A549 (cell line): ENCODE data around the gene PAX4. TPM values are rescaled to one million over a fixed set of nuclear protein-coding genes. Genes with fewer than 3 reads are reported as not detected.
A peak's percentile ranks its signal among the peaks of the same experiment; 100 is the strongest.

Source experiments
- ATAC-seq, 2 experiments: fragments of 200-7000 bp in 1 of 2; fragments of >200 bp in 1 of 2; cut with Nextera tagmentation in 1 of 2; cut with Tn5 transposase in 1 of 2; 3 replicates each; pipeline versions ENCODE4 v1.8.0 to v1.9.1; 2018 to 2020; ENCODE audit warnings: mild to moderate bottlenecking in 1 of 2, moderate library complexity in 1 of 2
- CTCF ChIA-PET: fragments of 300-600 bp; sonication (Branson Sonifier 250); formaldehyde crosslinking; extraction: SDS; loops from one replicate; lab custom pipeline; 2021; ENCODE audit warnings: antibody characterized with exemption, inconsistent platforms; lab: Yijun Ruan, JAX
- POLR2A ChIA-PET: fragments of 350-600 bp; formaldehyde crosslinking; extraction: SDS; loops from one replicate; lab custom pipeline; 2021; ENCODE audit warnings: antibody characterized with exemption, inconsistent platforms; lab: Yijun Ruan, JAX
- DNase-seq, 2 experiments: peaks; one replicate each; pipeline versions ENCODE4 v3.0.0 to v3.0.0-alpha.2; 2011 to 2016; ENCODE audit warnings: low read depth in 1 of 2, low spot score in 1 of 2
- FAIRE-seq: peaks from 2 replicates; lab custom pipeline; 2011; peaks lifted over from hg19 to GRCh38; lab: Jason Lieb, UNC
- H3K27ac ChIP-seq, 2 experiments: fragments of >200 bp; sonication (Bioruptor Twin); formaldehyde crosslinking; 3 replicates each; pipeline ENCODE4 v1.5.1; 2016 to 2017
- H3K4me1 ChIP-seq: fragments of >200 bp; sonication (Bioruptor Twin); formaldehyde crosslinking; 3 replicates; pipeline ENCODE4 v1.6.1; 2016
- H3K4me2 ChIP-seq: fragments of >200 bp; sonication (Bioruptor Twin); formaldehyde crosslinking; 3 replicates; pipeline ENCODE4 v1.6.1; 2016
- H3K4me3 ChIP-seq: fragments of >200 bp; sonication (Bioruptor Twin); formaldehyde crosslinking; 3 replicates; pipeline ENCODE4 v1.5.1; 2016
- H3K9me3 ChIP-seq: fragments of >200 bp; sonication (Bioruptor Twin); formaldehyde crosslinking; 3 replicates; pipeline ENCODE4 v1.6.1; 2016
- BHLHE40 ChIP-seq: IDR thresholded peaks from 2 replicates; pipeline ENCODE4 v1.6.1; 2012; ENCODE audit warnings: low read depth, low read length, inconsistent platforms
- CBX2 ChIP-seq: fragments of 200-600 bp; sonication (generic); IDR thresholded peaks from 2 replicates; pipeline ENCODE4 v1.6.1; 2016; ENCODE audit warnings: low read depth, mild to moderate bottlenecking, borderline replicate concordance
- CHD4 ChIP-seq: fragments of 200-600 bp; sonication (generic); IDR thresholded peaks from 2 replicates; pipeline ENCODE4 v1.6.1; 2016; ENCODE audit warnings: antibody characterized with exemption, mild to moderate bottlenecking, borderline replicate concordance
- HEYL ChIP-seq: fragments of 250-450 bp; sonication (Bioruptor Pico); IDR thresholded peaks from 2 replicates; pipeline ENCODE4 v1.8.0; 2021; ENCODE audit warnings: mild to moderate bottlenecking, moderate library complexity
- HOXA7 ChIP-seq: fragments of 250-450 bp; sonication (Bioruptor Pico); IDR thresholded peaks from 2 replicates; pipeline ENCODE4 v1.5.0; 2020; ENCODE audit warnings: mild to moderate bottlenecking, moderate library complexity
- KDM1A ChIP-seq: fragments of 200-600 bp; sonication (generic); IDR thresholded peaks from 2 replicates; pipeline ENCODE4 v1.6.1; 2016; ENCODE audit warnings: low read depth, mild to moderate bottlenecking
- MAFK ChIP-seq: fragments of 450-650 bp; IDR thresholded peaks from 2 replicates; pipeline ENCODE4 v1.6.1; 2014; ENCODE audit not compliant: partially characterized antibody
- MYC ChIP-seq: IDR thresholded peaks from 2 replicates; pipeline ENCODE4 v1.6.1; 2012; ENCODE audit warnings: mild to moderate bottlenecking, inconsistent platforms, low read length, improper control_type of control experiment, borderline replicate concordance
- NFE2L2 ChIP-seq: fragments of 150-350 bp; conservative IDR thresholded peaks from 2 replicates; pipeline ENCODE4 v1.6.1; 2014; ENCODE audit warnings: low read length
- NR3C1 ChIP-seq: fragments of >200 bp; sonication (Bioruptor Twin); formaldehyde crosslinking; IDR thresholded peaks from 3 replicates; pipeline ENCODE4 v1.6.1; 2017
- PHF8 ChIP-seq: fragments of 200-600 bp; sonication (generic); IDR thresholded peaks from 2 replicates; pipeline ENCODE4 v1.6.1; 2016; ENCODE audit warnings: low read depth, mild to moderate bottlenecking, antibody characterized with exemption, moderate library complexity, borderline replicate concordance
- POLR2A ChIP-seq: IDR thresholded peaks from 2 replicates; pipeline ENCODE4 v1.6.1; 2012; ENCODE audit warnings: mild to moderate bottlenecking, low read length
- RAD21 ChIP-seq, 2 experiments: fragments of >200 bp in 1 of 2; sonication (Bioruptor Twin) in 1 of 2; formaldehyde crosslinking in 1 of 2; IDR thresholded peaks in 1 of 2; conservative IDR thresholded peaks in 1 of 2; 2 replicates in 1 of 2; 3 replicates in 1 of 2; pipeline ENCODE4 v1.6.1; 2012 to 2018; ENCODE audit warnings: inconsistent platforms in 1 of 2
- RARB ChIP-seq: fragments of 250-450 bp; sonication (Bioruptor Pico); IDR thresholded peaks from 2 replicates; pipeline ENCODE4 v1.8.0; 2021; ENCODE audit warnings: mild to moderate bottlenecking, moderate library complexity
- RCOR1 ChIP-seq: fragments of 150-350 bp; IDR thresholded peaks from 2 replicates; pipeline ENCODE4 v1.6.1; 2014; ENCODE audit warnings: antibody characterized with exemption, low read length, low read depth
- RFX5 ChIP-seq: fragments of 450-650 bp; IDR thresholded peaks from 2 replicates; pipeline ENCODE4 v1.7.1; 2014; ENCODE audit warnings: antibody characterized with exemption, mild to moderate bottlenecking, moderate library complexity
- SREBF2 ChIP-seq: fragments of 450-650 bp; IDR thresholded peaks from 2 replicates; pipeline ENCODE4 v1.6.1; 2014; ENCODE audit warnings: mild to moderate bottlenecking, moderate library complexity
- TFCP2L1 ChIP-seq: fragments of 250-450 bp; sonication (Bioruptor Pico); IDR thresholded peaks from 2 replicates; pipeline ENCODE4 v1.5.0; 2021; ENCODE audit warnings: mild to moderate bottlenecking
- ZC3H11A ChIP-seq: fragments of 450-650 bp; IDR thresholded peaks from 2 replicates; pipeline ENCODE4 v1.6.1; 2014; ENCODE audit warnings: antibody characterized with exemption, mild to moderate bottlenecking
- ZFP36 ChIP-seq: fragments of 450-650 bp; IDR thresholded peaks from 2 replicates; pipeline ENCODE4 v1.6.1; 2014; ENCODE audit warnings: borderline replicate concordance; ENCODE audit not compliant: partially characterized antibody
- ZNF302 ChIP-seq: fragments of 250-450 bp; sonication (Bioruptor Pico); IDR thresholded peaks from 2 replicates; pipeline ENCODE4 v1.9.0; 2021; ENCODE audit warnings: inconsistent platforms, mild to moderate bottlenecking, moderate library complexity
- WGBS: methylation state at CpG from one replicate; pipeline ENCODE4 v1.1.6; 2017; ENCODE audit errors: missing lambda C conversion rate; 5-methylcytosine and 5-hydroxymethylcytosine counted together
- polyA plus RNA-seq, 4 experiments: library from polyadenylated mRNA; depleted of rRNA in 3 of 4; stranded (reverse); fragments of >200 nt; fragmentation: RNase III in 1 of 4; extraction: RNeasy Plus Mini Kit Qiagen cat#74134 plus additional on column Dnase treatment in 1 of 4; gene quantifications; 2 replicates in 3 of 4; 3 replicates in 1 of 4; pipeline ENCODE4 v1.2.3, GENCODE V29; 2011 to 2017
- TF ChIP-seq, protein P1 (sequence below): fragments of 450-650 bp; IDR thresholded peaks from 2 replicates; pipeline ENCODE4 v1.6.1; 2014; ENCODE audit warnings: antibody characterized with exemption
- TF ChIP-seq, protein P2 (sequence below): fragments of >200 bp; sonication (Bioruptor Twin); formaldehyde crosslinking; IDR thresholded peaks from 2 replicates; pipeline ENCODE4 v1.6.1; 2016
- TF ChIP-seq, protein P3 (sequence below): IDR thresholded peaks from 2 replicates; pipeline ENCODE4 v1.6.1; 2012; ENCODE audit warnings: low read depth, borderline replicate concordance
- TF ChIP-seq, protein P4 (sequence below): IDR thresholded peaks from 2 replicates; pipeline ENCODE4 v1.6.1; 2012
- TF ChIP-seq, protein P5 (sequence below): fragments of 150-350 bp; IDR thresholded peaks from 2 replicates; pipeline ENCODE4 v1.6.1; 2014; ENCODE audit warnings: low read depth, mild to moderate bottlenecking, low read length

The PAX4 gene
- polyA plus RNA-seq, 2 of the 4 experiments (the other 2 are of a cell fraction) = not detected

DNA sequence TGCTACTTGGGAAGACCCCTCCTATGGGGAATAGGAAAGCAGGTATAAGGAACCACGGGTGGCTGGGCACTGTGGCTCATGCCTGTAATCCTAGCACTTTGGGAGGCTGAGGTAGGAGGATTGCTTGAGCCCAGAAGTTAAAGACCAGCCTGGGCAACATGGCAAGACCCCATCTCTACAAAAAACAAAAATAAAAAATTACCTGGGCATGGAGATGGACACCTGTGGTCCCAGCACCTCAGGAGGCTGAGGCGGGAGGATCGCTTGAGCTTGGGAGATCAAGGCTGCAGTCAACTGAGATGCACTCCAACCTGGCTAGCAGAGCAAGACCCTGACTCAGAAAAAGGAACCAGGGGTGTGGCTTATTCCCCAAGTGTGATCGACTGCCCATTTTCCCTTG, 25.4 kb downstream of the PAX4 start (continued):
- TF ChIP-seq, protein P1, sequence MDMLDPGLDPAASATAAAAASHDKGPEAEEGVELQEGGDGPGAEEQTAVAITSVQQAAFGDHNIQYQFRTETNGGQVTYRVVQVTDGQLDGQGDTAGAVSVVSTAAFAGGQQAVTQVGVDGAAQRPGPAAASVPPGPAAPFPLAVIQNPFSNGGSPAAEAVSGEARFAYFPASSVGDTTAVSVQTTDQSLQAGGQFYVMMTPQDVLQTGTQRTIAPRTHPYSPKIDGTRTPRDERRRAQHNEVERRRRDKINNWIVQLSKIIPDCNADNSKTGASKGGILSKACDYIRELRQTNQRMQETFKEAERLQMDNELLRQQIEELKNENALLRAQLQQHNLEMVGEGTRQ = no peak
- TF ChIP-seq, protein P2, sequence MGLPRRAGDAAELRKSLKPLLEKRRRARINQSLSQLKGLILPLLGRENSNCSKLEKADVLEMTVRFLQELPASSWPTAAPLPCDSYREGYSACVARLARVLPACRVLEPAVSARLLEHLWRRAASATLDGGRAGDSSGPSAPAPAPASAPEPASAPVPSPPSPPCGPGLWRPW = no peak
- TF ChIP-seq, all 56 proteins: peak for 0

DNA sequence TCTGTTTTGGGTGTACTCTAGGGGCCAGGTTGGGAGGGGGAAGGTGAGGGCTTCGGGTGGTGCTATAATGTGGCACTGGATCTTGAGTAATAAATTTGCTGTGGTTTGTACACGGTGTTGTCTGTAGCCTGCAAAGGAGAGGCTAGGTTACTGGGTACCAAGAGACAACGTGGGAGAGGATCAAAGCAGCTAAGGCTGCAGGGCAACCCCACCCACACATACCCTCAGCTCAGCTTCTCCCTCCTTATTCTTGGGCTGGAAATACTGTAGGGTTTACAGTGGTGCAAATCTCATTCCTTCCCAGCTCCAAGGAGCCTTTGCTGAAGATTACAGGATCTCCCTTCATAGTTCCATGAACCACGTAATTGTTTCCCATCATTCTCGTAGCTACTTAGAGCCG, 26.4 kb downstream of the PAX4 start:
- whole genome bisulfite sequencing = 80% methylated on average over 6 of the region's 6 CpGs
- ATAC-seq (no peak), FAIRE-seq (peak; percentile 61), DNase-seq (no peak)
- ChIA-PET CTCF (no interaction called here), POLR2A (no interaction called here)
- TF ChIP-seq, protein P3, sequence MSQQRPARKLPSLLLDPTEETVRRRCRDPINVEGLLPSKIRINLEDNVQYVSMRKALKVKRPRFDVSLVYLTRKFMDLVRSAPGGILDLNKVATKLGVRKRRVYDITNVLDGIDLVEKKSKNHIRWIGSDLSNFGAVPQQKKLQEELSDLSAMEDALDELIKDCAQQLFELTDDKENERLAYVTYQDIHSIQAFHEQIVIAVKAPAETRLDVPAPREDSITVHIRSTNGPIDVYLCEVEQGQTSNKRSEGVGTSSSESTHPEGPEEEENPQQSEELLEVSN = no peak
- TF ChIP-seq, protein P1 = no peak
- TF ChIP-seq TFCP2L1 (CRISPR knock-in tag) (no peak), NR3C1 (no peak), RCOR1 (no peak), RAD21 (conservative IDR thresholded peaks at IDR 0.05 in 1 of 2, IDR thresholded peaks at IDR 0.05 in 1 of 2) (no peak), BHLHE40 (no peak), NFE2L2 (no peak)
- Histone ChIP-seq H3K4me3 (no peak overlapping the region), H3K4me1 (peaks cover 11% of the 10 kb centered on the region), H3K27ac (no peak overlapping the region), H3K9me3 (no peaks in the 10 kb centered on the region), H3K4me2 (no peak overlapping the region)

DNA sequence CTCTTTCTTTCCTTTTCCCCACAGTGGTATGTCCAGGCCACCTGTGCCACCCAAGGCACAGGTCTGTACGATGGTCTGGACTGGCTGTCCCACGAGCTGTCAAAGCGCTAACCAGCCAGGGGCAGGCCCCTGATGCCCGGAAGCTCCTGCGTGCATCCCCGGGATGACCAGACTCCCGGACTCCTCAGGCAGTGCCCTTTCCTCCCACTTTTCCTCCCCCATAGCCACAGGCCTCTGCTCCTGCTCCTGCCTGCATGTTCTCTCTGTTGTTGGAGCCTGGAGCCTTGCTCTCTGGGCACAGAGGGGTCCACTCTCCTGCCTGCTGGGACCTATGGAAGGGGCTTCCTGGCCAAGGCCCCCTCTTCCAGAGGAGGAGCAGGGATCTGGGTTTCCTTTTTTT, 26.8 kb downstream of the PAX4 start:
- POLR2A ChIA-PET = no interaction called here
- Histone ChIP-seq H3K4me2 (no peak overlapping the region), H3K9me3 (no peaks in the 10 kb centered on the region), H3K4me1 (peaks cover 11% of the 10 kb centered on the region), H3K4me3 (no peak overlapping the region), H3K27ac (no peak overlapping the region)
- DNase-seq (no peak), ATAC-seq (no peak), FAIRE-seq (no peak)
- WGBS = 87% methylated on average over 7 of the region's 7 CpGs
- CTCF ChIA-PET = interaction anchor here (1.3 kb wide), 1 partner anchor 736 kb away, joined by 3 read pairs; no protein-coding TSS in a partner anchor
- TF ChIP-seq MYC = no peak
- TF ChIP-seq, protein P4, sequence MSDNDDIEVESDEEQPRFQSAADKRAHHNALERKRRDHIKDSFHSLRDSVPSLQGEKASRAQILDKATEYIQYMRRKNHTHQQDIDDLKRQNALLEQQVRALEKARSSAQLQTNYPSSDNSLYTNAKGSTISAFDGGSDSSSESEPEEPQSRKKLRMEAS = no peak
- TF ChIP-seq PHF8 = no peak
- no peak for TF ChIP-seq HOXA7
- TF ChIP-seq RFX5 = no peak
- no peak for TF ChIP-seq CHD4
- no peak for TF ChIP-seq RCOR1
- no peak for TF ChIP-seq RARB (CRISPR knock-in tag)
- no peak for TF ChIP-seq KDM1A
- no peak for TF ChIP-seq ZFP36

DNA sequence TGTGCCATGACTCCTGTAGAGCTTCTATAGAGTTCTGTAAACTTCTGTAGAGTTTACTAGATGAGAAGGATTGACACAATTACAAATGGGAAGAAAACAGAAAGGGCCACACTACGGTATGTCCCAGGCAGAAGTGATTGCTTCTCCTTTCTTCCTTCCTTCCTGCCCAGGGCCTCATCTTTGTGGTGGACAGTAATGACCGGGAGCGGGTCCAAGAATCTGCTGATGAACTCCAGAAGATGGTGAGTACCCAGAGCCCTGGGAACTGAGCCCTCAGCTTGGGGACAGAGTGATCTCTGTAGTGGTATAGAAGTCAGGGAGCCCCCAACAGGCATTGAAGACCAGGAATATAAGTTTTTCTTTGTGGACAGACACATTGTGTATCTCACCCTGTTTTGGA, 28.0 kb downstream of the PAX4 start:
- Histone ChIP-seq H3K4me1 (peaks cover 11% of the 10 kb centered on the region), H3K4me3 (no peak overlapping the region), H3K9me3 (no peaks in the 10 kb centered on the region), H3K4me2 (peak overlapping the region; percentile 92; the same call in 1 of the 3 replicates), H3K27ac (no peak overlapping the region)
- DNase-seq = no peak
- POLR2A ChIA-PET = no interaction called here
- ATAC-seq = no peak
- CTCF ChIA-PET = interaction anchor here (1.1 to 1.8 kb wide), 5 partner anchors 8 to 737 kb away, joined by 3 to 6 read pairs (median 4); no protein-coding TSS in a partner anchor
- no peak for FAIRE-seq
- TF ChIP-seq POLR2A (no peak), HOXA7 (no peak), HEYL (CRISPR knock-in tag) (no peak), SREBF2 (no peak), ZC3H11A (no peak), MAFK (no peak), ZNF302 (no peak), CBX2 (no peak)
- TF ChIP-seq, protein P5, sequence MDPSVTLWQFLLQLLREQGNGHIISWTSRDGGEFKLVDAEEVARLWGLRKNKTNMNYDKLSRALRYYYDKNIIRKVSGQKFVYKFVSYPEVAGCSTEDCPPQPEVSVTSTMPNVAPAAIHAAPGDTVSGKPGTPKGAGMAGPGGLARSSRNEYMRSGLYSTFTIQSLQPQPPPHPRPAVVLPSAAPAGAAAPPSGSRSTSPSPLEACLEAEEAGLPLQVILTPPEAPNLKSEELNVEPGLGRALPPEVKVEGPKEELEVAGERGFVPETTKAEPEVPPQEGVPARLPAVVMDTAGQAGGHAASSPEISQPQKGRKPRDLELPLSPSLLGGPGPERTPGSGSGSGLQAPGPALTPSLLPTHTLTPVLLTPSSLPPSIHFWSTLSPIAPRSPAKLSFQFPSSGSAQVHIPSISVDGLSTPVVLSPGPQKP = no peak
- TF ChIP-seq, protein P3 = no peak
- 87% methylated on average over 3 of the region's 3 CpGs for WGBS
